Nephron progenitor cell (in vitro differentiated cells): ENCODE results near the gene G6PC3.
"Not testable (repeated sequence)": the region's sequence is repeated elsewhere in the genome, so short reads cannot be mapped to it uniquely, and the experiment has no call there.

Experiments
- DNase-seq: peaks from one replicate; pipeline ENCODE4 v3.0.0; 2021
- H3K27ac Mint-ChIP-seq: 2 replicates; pipeline ENCODE4 v1.8.0; 2021; ENCODE audit warnings: mild to moderate bottlenecking, moderate library complexity, mixed read lengths
- H3K27me3 Mint-ChIP-seq: 2 replicates; pipeline ENCODE4 v1.8.0; 2021; ENCODE audit warnings: mild to moderate bottlenecking, low read depth, mixed read lengths; ENCODE audit not compliant: poor library complexity
- H3K36me3 Mint-ChIP-seq: 2 replicates; pipeline ENCODE4 v1.8.0; 2021; ENCODE audit warnings: low read depth, mixed read lengths
- H3K4me1 Mint-ChIP-seq: 2 replicates; pipeline ENCODE4 v1.8.0; 2021; ENCODE audit warnings: mixed read lengths
- H3K4me3 Mint-ChIP-seq: 2 replicates; pipeline ENCODE4 v1.8.0; 2021; ENCODE audit warnings: mild to moderate bottlenecking, moderate library complexity, mixed read lengths
- H3K9me3 Mint-ChIP-seq: 2 replicates; pipeline ENCODE4 v1.8.0; 2021; ENCODE audit warnings: mild to moderate bottlenecking, moderate library complexity, mixed read lengths
- TF ChIP-seq, protein P1 (sequence below): fragments of 200-600 bp; sonication (generic); IDR thresholded peaks from 2 replicates; pipeline ENCODE4 v1.5.0; 2021; ENCODE audit warnings: antibody characterized with exemption

The G6PC3 gene

DNA sequence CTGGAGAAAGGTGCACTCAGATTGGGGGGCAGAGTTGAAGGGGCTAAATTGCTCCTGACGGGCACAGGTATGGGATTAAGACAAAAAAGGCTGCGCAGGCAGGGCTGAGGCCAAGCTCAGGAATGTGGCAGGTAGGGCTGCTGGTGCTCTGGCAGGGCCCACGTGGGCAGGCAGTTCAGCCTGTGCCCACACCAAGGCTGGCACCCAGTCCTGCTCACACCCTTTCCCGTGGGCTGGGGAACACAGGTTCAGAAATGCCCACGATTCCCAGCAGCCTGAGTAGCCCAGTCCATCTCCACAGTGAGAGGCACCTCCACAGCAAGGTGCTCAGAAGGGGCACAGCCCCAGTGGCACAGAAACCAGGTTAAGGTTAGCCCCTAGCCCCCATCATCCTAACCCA, 48.5 kb downstream of the G6PC3 start:
- Mint-ChIP-seq H3K27ac (no peak overlapping the region), H3K9me3 (no peaks in the 10 kb centered on the region), H3K36me3 (peaks cover 9% of the 10 kb centered on the region), H3K4me1 (peaks cover 62% of the 10 kb centered on the region), H3K4me3 (no peak overlapping the region), H3K27me3 (peaks cover 14% of the 10 kb centered on the region)
- no peak for DNase-seq
- TF ChIP-seq, protein P1, sequence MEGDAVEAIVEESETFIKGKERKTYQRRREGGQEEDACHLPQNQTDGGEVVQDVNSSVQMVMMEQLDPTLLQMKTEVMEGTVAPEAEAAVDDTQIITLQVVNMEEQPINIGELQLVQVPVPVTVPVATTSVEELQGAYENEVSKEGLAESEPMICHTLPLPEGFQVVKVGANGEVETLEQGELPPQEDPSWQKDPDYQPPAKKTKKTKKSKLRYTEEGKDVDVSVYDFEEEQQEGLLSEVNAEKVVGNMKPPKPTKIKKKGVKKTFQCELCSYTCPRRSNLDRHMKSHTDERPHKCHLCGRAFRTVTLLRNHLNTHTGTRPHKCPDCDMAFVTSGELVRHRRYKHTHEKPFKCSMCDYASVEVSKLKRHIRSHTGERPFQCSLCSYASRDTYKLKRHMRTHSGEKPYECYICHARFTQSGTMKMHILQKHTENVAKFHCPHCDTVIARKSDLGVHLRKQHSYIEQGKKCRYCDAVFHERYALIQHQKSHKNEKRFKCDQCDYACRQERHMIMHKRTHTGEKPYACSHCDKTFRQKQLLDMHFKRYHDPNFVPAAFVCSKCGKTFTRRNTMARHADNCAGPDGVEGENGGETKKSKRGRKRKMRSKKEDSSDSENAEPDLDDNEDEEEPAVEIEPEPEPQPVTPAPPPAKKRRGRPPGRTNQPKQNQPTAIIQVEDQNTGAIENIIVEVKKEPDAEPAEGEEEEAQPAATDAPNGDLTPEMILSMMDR: no peak

- H3K9me3 Mint-ChIP-seq: no peaks in the 10 kb centered on the region
- peaks cover 15% of the 10 kb centered on the region for H3K27me3 Mint-ChIP-seq
- H3K27ac Mint-ChIP-seq: no peak overlapping the region
- no peak for DNase-seq
- TF ChIP-seq, protein P1: no peak
- peaks cover 9% of the 10 kb centered on the region for H3K36me3 Mint-ChIP-seq
- no peak overlapping the region for H3K4me3 Mint-ChIP-seq
- H3K4me1 Mint-ChIP-seq: peaks cover 64% of the 10 kb centered on the region
These were observed 49.3 kb downstream of the G6PC3 start for GRCh38 chr17:44119798-44120197.

GRCh38 chr17:44120281-44120680, 49.7 kb downstream of the G6PC3 start:
- H3K27ac Mint-ChIP-seq, DNase-seq, H3K36me3 Mint-ChIP-seq, H3K4me3 Mint-ChIP-seq, H3K9me3 Mint-ChIP-seq: not testable (repeated sequence)
- Mint-ChIP-seq H3K4me1 (peaks cover 59% of the 10 kb centered on the region), H3K27me3 (peaks cover 15% of the 10 kb centered on the region)

- no peak for DNase-seq
- Mint-ChIP-seq H3K4me1 (peaks cover 52% of the 10 kb centered on the region), H3K36me3 (peaks cover 9% of the 10 kb centered on the region), H3K27ac (no peak overlapping the region), H3K9me3 (no peaks in the 10 kb centered on the region), H3K27me3 (peaks cover 15% of the 10 kb centered on the region), H3K4me3 (peak overlapping the region; percentile 96)
- TF ChIP-seq, protein P1: no peak
These were observed 50.5 kb downstream of the G6PC3 start for GRCh38 chr17:44120851-44121605.

DNA sequence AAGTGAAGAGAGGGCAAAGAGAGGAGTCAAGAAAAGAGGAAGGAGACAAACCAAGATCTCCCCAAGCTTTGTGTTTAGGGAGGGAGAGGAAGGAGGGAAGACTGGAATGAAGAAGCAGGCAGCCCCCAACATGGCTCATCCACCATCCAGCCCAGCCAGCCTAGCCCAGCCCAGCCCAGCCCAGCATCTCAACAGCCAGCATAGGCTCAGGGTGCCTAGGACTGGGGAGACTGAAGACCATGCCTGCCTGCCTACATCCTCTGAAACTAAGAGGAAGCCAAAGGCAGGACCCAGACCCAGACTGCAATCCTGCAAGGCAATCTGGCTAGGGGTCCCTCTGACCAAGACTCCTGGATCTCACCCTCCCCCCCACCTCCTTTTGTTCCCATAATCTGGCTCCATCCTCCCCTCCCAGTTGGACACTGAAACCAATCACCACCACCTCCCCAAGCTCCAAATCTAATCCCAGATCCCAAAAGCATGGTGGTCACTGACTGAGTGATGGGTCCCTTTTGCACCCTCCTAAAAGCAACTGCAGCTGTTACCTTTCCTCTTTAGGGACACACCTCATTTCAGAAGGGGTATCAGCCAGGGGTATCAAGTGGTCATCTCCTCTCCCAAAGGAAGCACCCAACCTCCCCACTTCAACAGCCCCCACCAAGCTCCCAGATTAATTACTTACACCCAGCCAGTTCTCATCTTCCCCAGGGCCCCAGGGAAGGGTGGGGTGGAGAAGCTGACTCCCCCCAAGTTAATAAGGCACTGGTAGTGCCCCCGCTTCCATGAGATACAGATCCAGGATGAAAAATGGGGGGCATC, 51.7 kb downstream of the G6PC3 start:
- H3K4me3 Mint-ChIP-seq: peak overlapping the region; percentile 96
- peaks cover 12% of the 10 kb centered on the region for H3K27me3 Mint-ChIP-seq

GRCh38 chr17:44122816-44123355, 52.4 kb downstream of the G6PC3 start:
- Mint-ChIP-seq H3K4me1 (peaks cover 47% of the 10 kb centered on the region), H3K27me3 (peaks cover 12% of the 10 kb centered on the region), H3K36me3 (no peaks in the 10 kb centered on the region), H3K4me3 (peak overlapping the region; percentile 96), H3K27ac (no peak overlapping the region), H3K9me3 (no peaks in the 10 kb centered on the region)
- TF ChIP-seq, protein P1: no peak
- no peak for DNase-seq

More for the DNA sequence above, 51.7 kb downstream of the G6PC3 start:
- TF ChIP-seq, protein P1: no peak
- H3K4me1 Mint-ChIP-seq: peaks cover 47% of the 10 kb centered on the region
- no peak for DNase-seq
- H3K36me3 Mint-ChIP-seq: no peaks in the 10 kb centered on the region
- no peak overlapping the region for H3K27ac Mint-ChIP-seq
- no peaks in the 10 kb centered on the region for H3K9me3 Mint-ChIP-seq
